HEK293 (cell line): ENCODE measurements around the gene VEGFA.
A peak's percentile ranks its signal among the peaks of the same experiment; 100 is the strongest.

Source experiments
- AEBP2 ChIP-seq: fragments of 450-650 bp; formaldehyde crosslinking; IDR thresholded peaks from 2 replicates; pipeline ENCODE4 v1.5.1; 2016; ENCODE audit warnings: missing biosample characterization, missing genetic modification characterization, borderline replicate concordance
- BCL11A ChIP-seq: fragments of 450-650 bp; formaldehyde crosslinking; IDR thresholded peaks from 2 replicates; pipeline ENCODE4 v1.5.1; 2016; ENCODE audit warnings: low read depth, missing biosample characterization, missing genetic modification characterization
- CTCF ChIP-seq: fragments of 450-650 bp; formaldehyde crosslinking; IDR thresholded peaks from 2 replicates; pipeline ENCODE4 v1.5.1; 2016; ENCODE audit warnings: missing biosample characterization, missing genetic modification characterization
- ELK4 ChIP-seq: IDR thresholded peaks from 2 replicates; pipeline ENCODE4 v1.6.1; 2011; ENCODE audit warnings: mild to moderate bottlenecking, low read depth, low read length, borderline replicate concordance
- OSR2 ChIP-seq: fragments of 450-650 bp; formaldehyde crosslinking; IDR thresholded peaks from 2 replicates; pipeline ENCODE4 v1.5.1; 2016; ENCODE audit warnings: missing biosample characterization, missing genetic modification characterization
- OVOL3 ChIP-seq: fragments of 450-650 bp; formaldehyde crosslinking; IDR thresholded peaks from 2 replicates; pipeline ENCODE4 v1.5.1; 2016; ENCODE audit warnings: missing biosample characterization, missing genetic modification characterization
- PATZ1 ChIP-seq: fragments of 450-650 bp; formaldehyde crosslinking; IDR thresholded peaks from 2 replicates; pipeline ENCODE4 v1.5.1; 2016; ENCODE audit warnings: missing biosample characterization, missing genetic modification characterization
- PRDM10 ChIP-seq: fragments of 450-650 bp; formaldehyde crosslinking; IDR thresholded peaks from 2 replicates; pipeline ENCODE4 v1.5.1; 2016; ENCODE audit warnings: missing biosample characterization, missing genetic modification characterization
- RBAK ChIP-seq: fragments of 450-650 bp; formaldehyde crosslinking; IDR thresholded peaks from 2 replicates; pipeline ENCODE4 v1.5.1; 2016; ENCODE audit warnings: missing biosample characterization, missing genetic modification characterization
- REPIN1 ChIP-seq: fragments of 450-650 bp; formaldehyde crosslinking; IDR thresholded peaks from 2 replicates; pipeline ENCODE4 v1.5.1; 2017; ENCODE audit warnings: missing biosample characterization, missing genetic modification characterization, low read depth
- ZBTB48 ChIP-seq: fragments of 450-650 bp; formaldehyde crosslinking; IDR thresholded peaks from 2 replicates; pipeline ENCODE4 v1.5.1; 2016; ENCODE audit warnings: missing biosample characterization, missing genetic modification characterization
- ZBTB8A ChIP-seq: fragments of 450-650 bp; formaldehyde crosslinking; IDR thresholded peaks from 2 replicates; pipeline ENCODE4 v1.5.1; 2016; ENCODE audit warnings: missing biosample characterization, missing genetic modification characterization
- ZNF16 ChIP-seq: fragments of 450-650 bp; formaldehyde crosslinking; IDR thresholded peaks from 2 replicates; pipeline ENCODE4 v1.5.1; 2016; ENCODE audit warnings: low read depth, missing biosample characterization, missing genetic modification characterization
- ZNF221 ChIP-seq: fragments of 450-650 bp; formaldehyde crosslinking; IDR thresholded peaks from 2 replicates; pipeline ENCODE4 v1.5.1; 2017; ENCODE audit warnings: missing biosample characterization, missing genetic modification characterization, borderline replicate concordance
- ZNF266 ChIP-seq: fragments of 450-650 bp; formaldehyde crosslinking; IDR thresholded peaks from 2 replicates; pipeline ENCODE4 v1.5.1; 2016; ENCODE audit warnings: missing biosample characterization, missing genetic modification characterization, low read depth
- ZNF280D ChIP-seq: fragments of 450-650 bp; formaldehyde crosslinking; IDR thresholded peaks from 2 replicates; pipeline ENCODE4 v1.5.1; 2016; ENCODE audit warnings: missing biosample characterization, missing genetic modification characterization
- ZNF302 ChIP-seq: fragments of 450-650 bp; formaldehyde crosslinking; IDR thresholded peaks from 2 replicates; pipeline ENCODE4 v1.5.1; 2016; ENCODE audit warnings: missing biosample characterization, missing genetic modification characterization, low read depth
- ZNF623 ChIP-seq: fragments of 450-650 bp; formaldehyde crosslinking; IDR thresholded peaks from 2 replicates; pipeline ENCODE4 v1.5.1; 2016; ENCODE audit warnings: missing biosample characterization, missing genetic modification characterization
- ZNF639 ChIP-seq: fragments of 450-650 bp; formaldehyde crosslinking; IDR thresholded peaks from 2 replicates; pipeline ENCODE4 v1.5.1; 2016; ENCODE audit warnings: missing biosample characterization, missing genetic modification characterization
- ZNF768 ChIP-seq: fragments of 450-650 bp; formaldehyde crosslinking; IDR thresholded peaks from 2 replicates; pipeline ENCODE4 v1.5.1; 2018; ENCODE audit warnings: missing biosample characterization, mild to moderate bottlenecking, missing genetic modification characterization
- ZNF785 ChIP-seq: fragments of 450-650 bp; formaldehyde crosslinking; IDR thresholded peaks from 2 replicates; pipeline ENCODE4 v1.5.1; 2016; ENCODE audit warnings: missing biosample characterization, missing genetic modification characterization
- ZNF843 ChIP-seq: fragments of 450-650 bp; formaldehyde crosslinking; IDR thresholded peaks from 2 replicates; pipeline ENCODE4 v1.5.1; 2016; ENCODE audit warnings: missing biosample characterization, missing genetic modification characterization

VEGFA gene

GRCh38 chr6:43771210-43771857 lies 1.3 kb downstream of the VEGFA start (continued):
- no peak for TF ChIP-seq OVOL3 (tag by site-specific recombination)
- no peak for TF ChIP-seq ZNF266 (tag by site-specific recombination)
- no peak for TF ChIP-seq ZNF221 (tag by site-specific recombination)
- TF ChIP-seq OSR2 (tag by site-specific recombination): peak; percentile 48; the same call in 1 of the 2 replicates
- TF ChIP-seq ZNF768 (tag by site-specific recombination): no peak; the same call in 1 of the 2 replicates
- no peak for TF ChIP-seq ZNF623
- TF ChIP-seq ZBTB8A (tag by site-specific recombination): peak; percentile 42; the same call in 1 of the 2 replicates
- TF ChIP-seq ZNF280D (tag by site-specific recombination): no peak
- TF ChIP-seq ZBTB48 (tag by site-specific recombination): no peak
- TF ChIP-seq ZNF785 (tag by site-specific recombination): peak; percentile 72; the same call in 1 of the 2 replicates
- no peak for TF ChIP-seq REPIN1 (tag by site-specific recombination)
- no peak for TF ChIP-seq ZNF639 (tag by site-specific recombination)
- TF ChIP-seq CTCF: 0 out of 2 replicates have a peak, but pooled peaks have one; percentile 22
- TF ChIP-seq RBAK: no peak
- TF ChIP-seq BCL11A (tag by site-specific recombination): no peak; the same call in none of the 2 replicates
- no peak for TF ChIP-seq ZNF302 (tag by site-specific recombination)
- TF ChIP-seq ZNF16 (tag by site-specific recombination): no peak
- peak; percentile 98 for TF ChIP-seq PATZ1 (tag by site-specific recombination)
- TF ChIP-seq ELK4: no peak
- no peak for TF ChIP-seq AEBP2 (tag by site-specific recombination)
- no peak for TF ChIP-seq ZNF843 (tag by site-specific recombination)
- TF ChIP-seq PRDM10 (tag by site-specific recombination): peak; percentile 100
